Activated T-helper 2 cell treated with anti-CD3 and anti-CD28 coated beads, Interferon-gamma antibody, Interleukin-2, Interleukin-4, amounts not matched to agents 10 μg/mL and 5 μg/mL and 100 μg/mL, durations not matched to agents 14 hours and 24 hours and 36 hours (primary cell): ENCODE results near the gene PTK6. TPM values are rescaled to one million over a fixed set of nuclear protein-coding genes. Genes with fewer than 3 reads are reported as not detected.

Source experiments
- DNase-seq: peaks from one replicate; pipeline ENCODE4 v3.0.0; 2021; ENCODE audit warnings: low spot score
- H3K27ac Mint-ChIP-seq: one replicate; pipeline ENCODE4 v1.8.0; 2021; ENCODE audit warnings: mixed read lengths
- H3K27me3 Mint-ChIP-seq: one replicate; pipeline ENCODE4 v1.8.0; 2021; ENCODE audit warnings: low read depth, mixed read lengths
- H3K36me3 Mint-ChIP-seq: one replicate; pipeline ENCODE4 v1.8.0; 2021; ENCODE audit warnings: low read depth, mixed read lengths
- H3K4me1 Mint-ChIP-seq: one replicate; pipeline ENCODE4 v1.8.0; 2021; ENCODE audit warnings: low read depth, mixed read lengths
- H3K4me3 Mint-ChIP-seq: one replicate; pipeline ENCODE4 v1.8.0; 2021; ENCODE audit warnings: low read depth, mild to moderate bottlenecking, moderate library complexity, mixed read lengths
- H3K9me3 Mint-ChIP-seq: one replicate; pipeline ENCODE4 v1.8.0; 2021; ENCODE audit warnings: mixed read lengths
- intact Hi-C: fragments of 100-400 bp; cut with micrococcal nuclease; formaldehyde crosslinking; loops from one replicate; pipeline ENCODE4 v1.15.1; 2023
- total RNA-seq: library from RNA; stranded (reverse); gene quantifications from 2 replicates; pipeline ENCODE4 v1.2.3, GENCODE V29; 2022

PTK6 gene
- total RNA-seq, 1 donor from 2014 or later = 0.46 TPM

- no peaks in the 10 kb centered on the region for H3K36me3 Mint-ChIP-seq
- H3K4me3 Mint-ChIP-seq = no peak overlapping the region
- intact Hi-C loops = no loop called here
- no peaks in the 10 kb centered on the region for H3K9me3 Mint-ChIP-seq
- DNase-seq = no peak
- H3K27me3 Mint-ChIP-seq = no peaks in the 10 kb centered on the region
- H3K4me1 Mint-ChIP-seq = peaks cover 3% of the 10 kb centered on the region
- no peak overlapping the region for H3K27ac Mint-ChIP-seq
These were observed 4.7 kb downstream of the PTK6 start for GRCh38 chr20:63532449-63532971.

GRCh38 chr20:63531686-63532448 lies 5.3 kb downstream of the PTK6 start:
- DNase-seq = no peak
- no peaks in the 10 kb centered on the region for H3K9me3 Mint-ChIP-seq
- intact Hi-C loops = no loop called here
- no peak overlapping the region for H3K27ac Mint-ChIP-seq
- no peaks in the 10 kb centered on the region for H3K36me3 Mint-ChIP-seq
- no peaks in the 10 kb centered on the region for H3K27me3 Mint-ChIP-seq
- H3K4me3 Mint-ChIP-seq = no peak overlapping the region
- no peaks in the 10 kb centered on the region for H3K4me1 Mint-ChIP-seq

GRCh38 chr20:63530788-63531160 lies 6.4 kb downstream of the PTK6 start:
- no peaks in the 10 kb centered on the region for H3K36me3 Mint-ChIP-seq
- H3K27me3 Mint-ChIP-seq = no peaks in the 10 kb centered on the region
- intact Hi-C loops = no loop called here
- H3K9me3 Mint-ChIP-seq = no peaks in the 10 kb centered on the region
- no peak overlapping the region for H3K4me3 Mint-ChIP-seq
- no peak overlapping the region for H3K27ac Mint-ChIP-seq
- H3K4me1 Mint-ChIP-seq = no peaks in the 10 kb centered on the region
- no peak for DNase-seq

- H3K36me3 Mint-ChIP-seq = no peaks in the 10 kb centered on the region
- H3K4me3 Mint-ChIP-seq = no peak overlapping the region
- H3K4me1 Mint-ChIP-seq = no peaks in the 10 kb centered on the region
- no peak for DNase-seq
- no peak overlapping the region for H3K27ac Mint-ChIP-seq
- intact Hi-C loops = no loop called here
- no peaks in the 10 kb centered on the region for H3K9me3 Mint-ChIP-seq
- H3K27me3 Mint-ChIP-seq = no peaks in the 10 kb centered on the region
These were observed 7.1 kb downstream of the PTK6 start for GRCh38 chr20:63529861-63530787.

GRCh38 chr20:63529180-63529860 lies 7.9 kb downstream of the PTK6 start:
- Mint-ChIP-seq H3K27me3 (no peaks in the 10 kb centered on the region), H3K9me3 (no peaks in the 10 kb centered on the region), H3K36me3 (peaks cover 1% of the 10 kb centered on the region), H3K4me3 (no peak overlapping the region), H3K4me1 (no peaks in the 10 kb centered on the region), H3K27ac (no peak overlapping the region)
- intact Hi-C loops = no loop called here
- DNase-seq = no peak

- Mint-ChIP-seq H3K36me3 (peaks cover 23% of the 10 kb centered on the region), H3K27ac (no peak overlapping the region), H3K4me3 (no peak overlapping the region), H3K4me1 (peaks cover 2% of the 10 kb centered on the region), H3K27me3 (no peaks in the 10 kb centered on the region), H3K9me3 (peaks cover 9% of the 10 kb centered on the region)
- intact Hi-C loops = no loop called here
- DNase-seq = no peak
These were observed 10.0 kb downstream of the PTK6 start for GRCh38 chr20:63527184-63527583.

- DNase-seq = no peak
- no peaks in the 10 kb centered on the region for H3K27me3 Mint-ChIP-seq
- no peak overlapping the region for H3K4me3 Mint-ChIP-seq
- H3K36me3 Mint-ChIP-seq = peaks cover 33% of the 10 kb centered on the region
- peaks cover 2% of the 10 kb centered on the region for H3K4me1 Mint-ChIP-seq
- intact Hi-C loops = no loop called here
- H3K9me3 Mint-ChIP-seq = peaks cover 9% of the 10 kb centered on the region
- H3K27ac Mint-ChIP-seq = no peak overlapping the region
These were observed 11.2 kb downstream of the PTK6 start for GRCh38 chr20:63525971-63526370.

- H3K27me3 Mint-ChIP-seq = no peaks in the 10 kb centered on the region
- H3K4me3 Mint-ChIP-seq = no peak overlapping the region
- DNase-seq = no peak
- intact Hi-C loops = no loop called here
- no peak overlapping the region for H3K27ac Mint-ChIP-seq
- peaks cover 9% of the 10 kb centered on the region for H3K9me3 Mint-ChIP-seq
- H3K4me1 Mint-ChIP-seq = peaks cover 2% of the 10 kb centered on the region
- H3K36me3 Mint-ChIP-seq = peaks cover 33% of the 10 kb centered on the region
These were observed 12.0 kb downstream of the PTK6 start for GRCh38 chr20:63525185-63525584.

- peaks cover 6% of the 10 kb centered on the region for H3K4me1 Mint-ChIP-seq
- peaks cover 33% of the 10 kb centered on the region for H3K36me3 Mint-ChIP-seq
- intact Hi-C loops = no loop called here
- H3K27me3 Mint-ChIP-seq = peaks cover 4% of the 10 kb centered on the region
- H3K27ac Mint-ChIP-seq = no peak overlapping the region
- H3K4me3 Mint-ChIP-seq = peak overlapping the region; percentile 17
- H3K9me3 Mint-ChIP-seq = peaks cover 9% of the 10 kb centered on the region
- DNase-seq = no peak
These were observed 14.1 kb downstream of the PTK6 start for GRCh38 chr20:63522981-63523611.

- Mint-ChIP-seq H3K27ac (no peak overlapping the region), H3K4me3 (peak overlapping the region; percentile 67), H3K27me3 (peaks cover 7% of the 10 kb centered on the region), H3K4me1 (peaks cover 6% of the 10 kb centered on the region), H3K9me3 (peaks cover 9% of the 10 kb centered on the region), H3K36me3 (peaks cover 33% of the 10 kb centered on the region)
- no peak for DNase-seq
- intact Hi-C loops = no loop called here
These were observed 14.9 kb downstream of the PTK6 start for GRCh38 chr20:63522091-63522868.

GRCh38 chr20:63521602-63522001 lies 15.6 kb downstream of the PTK6 start:
- Mint-ChIP-seq H3K27me3 (peaks cover 7% of the 10 kb centered on the region), H3K27ac (peak overlapping the region; percentile 69), H3K4me3 (peak overlapping the region; percentile 80), H3K36me3 (peaks cover 33% of the 10 kb centered on the region), H3K4me1 (peaks cover 6% of the 10 kb centered on the region), H3K9me3 (peaks cover 9% of the 10 kb centered on the region)
- intact Hi-C loops = loop anchor here (2.0 kb wide), 1 partner anchor 31 kb away; no protein-coding TSS in a partner anchor
- DNase-seq = no peak
